Medulla oblongata (tissue), 1 donor: ENCODE results near the gene GPD1.
"Not testable (repeated sequence)": the region's sequence is repeated elsewhere in the genome, so short reads cannot be mapped to it uniquely, and the experiment has no call there.

ENCODE experiments used
- DNase-seq: peaks from one replicate; pipeline ENCODE4 v3.0.0-alpha.2; 2015; ENCODE audit errors: extremely low spot score

Gene GPD1

GRCh38 chr12:50073712-50074111 is 30.1 kb upstream of the GPD1 start:
- no peak for DNase-seq

GRCh38 chr12:50074936-50075807 is 28.6 kb upstream of the GPD1 start:
- peak; percentile 90 for DNase-seq

- DNase-seq, result no peak
Measured at GRCh38 chr12:50075808-50076170, 28.0 kb upstream of the GPD1 start.

- no peak for DNase-seq
Measured at GRCh38 chr12:50077099-50077498, 26.7 kb upstream of the GPD1 start.

GRCh38 chr12:50078281-50078680 is 25.5 kb upstream of the GPD1 start:
- no peak for DNase-seq

- no peak for DNase-seq
Measured at GRCh38 chr12:50079771-50080170, 24.0 kb upstream of the GPD1 start.

- DNase-seq, result no peak
Measured at GRCh38 chr12:50081096-50081808, 22.6 kb upstream of the GPD1 start.

GRCh38 chr12:50082644-50083043 is 21.2 kb upstream of the GPD1 start:
- no peak for DNase-seq

- no peak for DNase-seq
Measured at GRCh38 chr12:50083301-50083700, 20.5 kb upstream of the GPD1 start.

- not testable (repeated sequence) for DNase-seq
Measured at GRCh38 chr12:50084409-50084774, 19.4 kb upstream of the GPD1 start.

GRCh38 chr12:50084775-50085614 is 18.8 kb upstream of the GPD1 start, which contains the start of gene SMARCD1:
Gene SMARCD1, plus strand, starts transcription at chr12:50085342. Its CDS starts 28 bp downstream, at chr12:50085370.
- peak; percentile 97 for DNase-seq

GRCh38 chr12:50085615-50086072 is 18.2 kb upstream of the GPD1 start:
- DNase-seq, result no peak

GRCh38 chr12:50086148-50086547 is 17.7 kb upstream of the GPD1 start:
- no peak for DNase-seq

- DNase-seq, result no peak
Measured at GRCh38 chr12:50087151-50087550, 16.7 kb upstream of the GPD1 start.

- DNase-seq, result peak; percentile 40
Measured at GRCh38 chr12:50087995-50088394, 15.8 kb upstream of the GPD1 start.

- DNase-seq, result peak; percentile 80
Measured at GRCh38 chr12:50088577-50089335, 15.1 kb upstream of the GPD1 start.

GRCh38 chr12:50089730-50090129 is 14.1 kb upstream of the GPD1 start:
- no peak for DNase-seq

- no peak for DNase-seq
Measured at GRCh38 chr12:50090391-50090790, 13.4 kb upstream of the GPD1 start.

- DNase-seq, result no peak
Measured at GRCh38 chr12:50097952-50098351, 5.9 kb upstream of the GPD1 start.

- DNase-seq, result no peak
Measured at GRCh38 chr12:50099302-50100008, 4.4 kb upstream of the GPD1 start.

- no peak for DNase-seq
Measured at GRCh38 chr12:50100561-50100960, 3.2 kb upstream of the GPD1 start.
